ENCODE measurements around the gene RAB7B. TPM values are rescaled to one million over a fixed set of nuclear protein-coding genes. Genes with fewer than 3 reads are reported as not detected.

The RAB7B gene
- total RNA-seq, 1 donor from 2014 or later: 6.6 TPM

GRCh38 chr1:205936311-205936710, 66.9 kb downstream of the RAB7B start:
- Mint-ChIP-seq H3K36me3 (ENCODE audit: low read depth, unreplicated experiment) (no peaks in the 10 kb centered on the region), H3K4me1 (ENCODE audit: low read depth, unreplicated experiment) (peaks cover 19% of the 10 kb centered on the region), H3K9me3 (ENCODE audit: unreplicated experiment) (no peaks in the 10 kb centered on the region), H3K27me3 (ENCODE audit: low read depth, unreplicated experiment) (peaks cover 21% of the 10 kb centered on the region), H3K27ac (ENCODE audit: unreplicated experiment) (no peak overlapping the region), H3K4me3 (ENCODE audit: unreplicated experiment) (no peak overlapping the region)
- H3K4me1 ChIP-seq (ENCODE audit: insufficient read depth, low read length): peaks cover 25% of the 10 kb centered on the region
- no peak overlapping the region for H3K27ac ChIP-seq (ENCODE audit: low read depth, low read length)
- no peaks in the 10 kb centered on the region for H3K9me3 ChIP-seq (ENCODE audit: insufficient read depth, low read depth, low read length)
- H3K4me2 ChIP-seq (ENCODE audit: low read length): no peak overlapping the region
- no peak for DNase-seq (ENCODE audit: low read depth)
- FAIRE-seq: no peak
- H3K79me2 ChIP-seq (ENCODE audit: insufficient read depth, low read length): no peaks in the 10 kb centered on the region
- no peak overlapping the region for H3K4me3 ChIP-seq (ENCODE audit: insufficient read depth, low read depth, low read length)
- peaks cover 6% of the 10 kb centered on the region for H3K27me3 ChIP-seq (ENCODE audit: insufficient read depth, low read length)
- H4K20me1 ChIP-seq (ENCODE audit: insufficient read depth, low read length): no peaks in the 10 kb centered on the region
- no peaks in the 10 kb centered on the region for H3K36me3 ChIP-seq (ENCODE audit: insufficient read depth, low read length)
- H3K9ac ChIP-seq (ENCODE audit: low read length): no peak overlapping the region
- no peak overlapping the region for H2AFZ ChIP-seq (ENCODE audit: low read depth, low read length)
- TF ChIP-seq EZH2 (IDR thresholded peaks at IDR 0.05; ENCODE audit: insufficient read depth, low read length) (no peak), CTCF (IDR thresholded peaks at IDR 0.05; ENCODE audit: insufficient read depth, low read depth, low read length) (no peak)

GRCh38 chr1:205935869-205936268, 67.3 kb downstream of the RAB7B start:
- Mint-ChIP-seq H3K9me3 (ENCODE audit: unreplicated experiment) (no peaks in the 10 kb centered on the region), H3K27ac (ENCODE audit: unreplicated experiment) (no peak overlapping the region), H3K4me3 (ENCODE audit: unreplicated experiment) (no peak overlapping the region), H3K36me3 (ENCODE audit: low read depth, unreplicated experiment) (no peaks in the 10 kb centered on the region), H3K27me3 (ENCODE audit: low read depth, unreplicated experiment) (peaks cover 22% of the 10 kb centered on the region), H3K4me1 (ENCODE audit: low read depth, unreplicated experiment) (peaks cover 19% of the 10 kb centered on the region)
- Histone ChIP-seq H3K4me1 (ENCODE audit: insufficient read depth, low read length) (peaks cover 25% of the 10 kb centered on the region), H3K79me2 (ENCODE audit: insufficient read depth, low read length) (no peaks in the 10 kb centered on the region), H3K36me3 (ENCODE audit: insufficient read depth, low read length) (no peaks in the 10 kb centered on the region), H3K4me2 (ENCODE audit: low read length) (no peak overlapping the region), H3K27ac (ENCODE audit: low read depth, low read length) (no peak overlapping the region), H3K9me3 (ENCODE audit: insufficient read depth, low read depth, low read length) (no peaks in the 10 kb centered on the region), H3K27me3 (ENCODE audit: insufficient read depth, low read length) (peaks cover 6% of the 10 kb centered on the region), H3K9ac (ENCODE audit: low read length) (no peak overlapping the region), H3K4me3 (ENCODE audit: insufficient read depth, low read depth, low read length) (no peak overlapping the region), H2AFZ (ENCODE audit: low read depth, low read length) (no peak overlapping the region), H4K20me1 (ENCODE audit: insufficient read depth, low read length) (no peaks in the 10 kb centered on the region)
- no peak for FAIRE-seq
- DNase-seq (ENCODE audit: low read depth): no peak
- TF ChIP-seq EZH2 (IDR thresholded peaks at IDR 0.05; ENCODE audit: insufficient read depth, low read length) (no peak), CTCF (IDR thresholded peaks at IDR 0.05; ENCODE audit: insufficient read depth, low read depth, low read length) (no peak)

- peaks cover 1% of the 10 kb centered on the region for H3K9me3 Mint-ChIP-seq (ENCODE audit: unreplicated experiment)
- no peak overlapping the region for H3K9ac ChIP-seq (ENCODE audit: low read length)
- H3K4me3 Mint-ChIP-seq (ENCODE audit: unreplicated experiment): no peak overlapping the region
- no peak overlapping the region for H2AFZ ChIP-seq (ENCODE audit: low read depth, low read length)
- no peaks in the 10 kb centered on the region for H3K36me3 ChIP-seq (ENCODE audit: insufficient read depth, low read length)
- H3K79me2 ChIP-seq (ENCODE audit: insufficient read depth, low read length): no peaks in the 10 kb centered on the region
- peaks cover 18% of the 10 kb centered on the region for H3K27me3 Mint-ChIP-seq (ENCODE audit: low read depth, unreplicated experiment)
- no peaks in the 10 kb centered on the region for H3K9me3 ChIP-seq (ENCODE audit: insufficient read depth, low read depth, low read length)
- no peak overlapping the region for H3K27ac ChIP-seq (ENCODE audit: low read depth, low read length)
- no peaks in the 10 kb centered on the region for H3K36me3 Mint-ChIP-seq (ENCODE audit: low read depth, unreplicated experiment)
- FAIRE-seq (no peak), DNase-seq (ENCODE audit: low read depth) (no peak)
- H3K4me3 ChIP-seq (ENCODE audit: insufficient read depth, low read depth, low read length): no peak overlapping the region
- TF ChIP-seq CTCF (IDR thresholded peaks at IDR 0.05; ENCODE audit: insufficient read depth, low read depth, low read length) (no peak), EZH2 (IDR thresholded peaks at IDR 0.05; ENCODE audit: insufficient read depth, low read length) (no peak)
- no peaks in the 10 kb centered on the region for H4K20me1 ChIP-seq (ENCODE audit: insufficient read depth, low read length)
- H3K4me1 ChIP-seq (ENCODE audit: insufficient read depth, low read length): peaks cover 25% of the 10 kb centered on the region
- H3K4me1 Mint-ChIP-seq (ENCODE audit: low read depth, unreplicated experiment): peaks cover 19% of the 10 kb centered on the region
- no peak overlapping the region for H3K4me2 ChIP-seq (ENCODE audit: low read length)
- H3K27ac Mint-ChIP-seq (ENCODE audit: unreplicated experiment): no peak overlapping the region
- peaks cover 10% of the 10 kb centered on the region for H3K27me3 ChIP-seq (ENCODE audit: insufficient read depth, low read length)
Observed at GRCh38 chr1:205934788-205935187, 68.4 kb downstream of the RAB7B start.

Measured in astrocyte (in vitro differentiated cells and primary cell).